ENCODE results near the gene INHBE. TPM values are rescaled to one million over a fixed set of nuclear protein-coding genes. Genes with fewer than 3 reads are reported as not detected.

INHBE gene
- total RNA-seq, 3 donors from 2014 or later (not counting 1 experiment from before 2014, with no cell fraction given) = not detected

DNA sequence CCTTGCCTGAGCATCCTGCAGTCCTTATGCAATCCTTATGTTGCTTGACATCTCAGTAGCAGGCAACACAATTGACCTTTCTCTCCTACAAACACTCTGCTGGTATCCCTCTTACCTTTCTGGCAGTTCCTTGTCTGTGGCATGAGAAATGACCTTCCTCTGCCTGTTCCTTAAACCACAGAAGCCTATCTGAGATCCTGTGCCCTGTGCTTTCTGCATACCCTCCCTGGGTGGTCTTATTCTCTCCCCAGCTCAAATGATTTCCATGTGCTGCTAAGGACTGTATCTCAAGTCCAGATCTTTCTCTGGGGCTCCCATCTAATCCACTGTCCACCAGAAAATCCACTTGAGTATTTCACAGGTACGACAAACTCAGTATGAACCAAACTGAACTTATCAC lies 26.6 kb downstream of the INHBE start:
- Histone ChIP-seq H3K27me3 (ENCODE audit: control insufficient read depth, insufficient read depth, low read length) (no peaks in the 10 kb centered on the region), H3K9me3 (ENCODE audit: control insufficient read depth, insufficient read depth, low read length) (no peaks in the 10 kb centered on the region), H3K4me3 (ENCODE audit: low read length) (no peak overlapping the region), H3K4me1 (ENCODE audit: control insufficient read depth, insufficient read depth, low read length) (peaks cover 50% of the 10 kb centered on the region), H3K36me3 (ENCODE audit: control insufficient read depth, insufficient read depth, low read length) (no peaks in the 10 kb centered on the region), H3K27ac (ENCODE audit: low read length) (peak overlapping the region; percentile 99)
- H3K36me3 Mint-ChIP-seq = no peaks in the 10 kb centered on the region
- no peaks in the 10 kb centered on the region for H3K27me3 Mint-ChIP-seq (ENCODE audit: low read depth in 2 of 2)
- H3K27ac Mint-ChIP-seq = peak overlapping the region; percentile 97 to 98
- no peak for DNase-seq
- peak overlapping the region; percentile 85 for H3K4me3 Mint-ChIP-seq
- intact Hi-C loops (cut with micrococcal nuclease) = no loop called here
- no peaks in the 10 kb centered on the region for H3K9me3 Mint-ChIP-seq
- WGBS (ENCODE audit: insufficient coverage) = 100% methylated on average over 1 of the region's 1 CpG
- TF ChIP-seq CTCF (IDR thresholded peaks at IDR 0.05) = no peak
- peaks cover 50 to 58% of the 10 kb centered on the region in 2 donors for H3K4me1 Mint-ChIP-seq
- no peak for ATAC-seq

DNA sequence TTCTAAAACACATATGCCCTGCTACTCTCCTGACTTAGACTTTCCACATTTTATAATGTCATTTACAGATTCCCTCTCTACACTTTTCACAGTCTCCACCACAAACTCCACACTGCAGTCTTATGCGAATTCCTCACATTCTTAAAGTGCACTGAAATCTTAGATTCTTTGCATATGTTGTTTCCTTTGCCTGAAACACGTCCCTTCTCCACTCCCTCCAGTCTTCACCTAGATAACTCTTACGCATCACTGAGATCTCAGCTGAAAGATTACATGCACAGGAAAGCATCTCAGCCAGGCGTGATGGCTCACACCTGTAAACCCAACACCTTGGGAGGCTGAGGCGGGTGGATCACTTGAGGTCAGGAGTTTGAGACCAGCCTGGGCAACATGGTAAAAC lies 28.4 kb downstream of the INHBE start:
- no peaks in the 10 kb centered on the region for H3K27me3 Mint-ChIP-seq (ENCODE audit: low read depth in 2 of 2)
- Histone ChIP-seq H3K4me1 (ENCODE audit: control insufficient read depth, insufficient read depth, low read length) (peaks cover 42% of the 10 kb centered on the region), H3K4me3 (ENCODE audit: low read length) (no peak overlapping the region), H3K36me3 (ENCODE audit: control insufficient read depth, insufficient read depth, low read length) (no peaks in the 10 kb centered on the region), H3K9me3 (ENCODE audit: control insufficient read depth, insufficient read depth, low read length) (no peaks in the 10 kb centered on the region), H3K27ac (ENCODE audit: low read length) (no peak overlapping the region), H3K27me3 (ENCODE audit: control insufficient read depth, insufficient read depth, low read length) (no peaks in the 10 kb centered on the region)
- H3K27ac Mint-ChIP-seq = peak overlapping the region; percentile 22 to 33
- intact Hi-C loops (cut with micrococcal nuclease) = no loop called here
- WGBS (ENCODE audit: insufficient coverage) = 71% methylated on average over 5 of the region's 5 CpGs
- DNase-seq (no peak), ATAC-seq (no peak)
- no peak for TF ChIP-seq CTCF (IDR thresholded peaks at IDR 0.05)
- H3K36me3 Mint-ChIP-seq = no peaks in the 10 kb centered on the region
- H3K4me3 Mint-ChIP-seq = no peak overlapping the region
- peaks cover 44 to 53% of the 10 kb centered on the region in 2 donors for H3K4me1 Mint-ChIP-seq
- no peaks in the 10 kb centered on the region for H3K9me3 Mint-ChIP-seq

DNA sequence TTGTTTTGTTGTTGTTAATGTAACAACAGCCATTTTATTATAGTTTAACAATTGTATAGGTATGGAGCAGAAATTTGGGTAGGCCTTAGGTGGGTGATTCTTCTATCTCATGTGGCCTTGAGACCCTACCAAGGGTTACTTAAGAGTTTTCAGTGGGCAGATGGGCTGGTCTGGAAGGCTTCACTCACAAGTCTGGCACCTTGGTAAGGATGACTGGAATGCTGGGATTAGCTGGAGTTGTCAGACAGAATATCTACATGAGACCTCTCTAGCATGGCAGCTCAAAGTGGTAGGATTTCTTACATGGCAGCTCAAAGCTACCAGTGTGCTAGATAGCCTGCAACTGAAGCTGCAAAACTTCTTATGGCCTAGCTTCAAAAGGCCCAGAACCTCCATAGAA lies 30.6 kb downstream of the INHBE start:
- Mint-ChIP-seq H3K9me3 (no peaks in the 10 kb centered on the region), H3K27ac (no peak overlapping the region), H3K4me1 (peaks cover 36 to 42% of the 10 kb centered on the region in 2 donors), H3K27me3 (ENCODE audit: low read depth in 2 of 2) (no peaks in the 10 kb centered on the region), H3K4me3 (no peak overlapping the region), H3K36me3 (peaks cover under 1% of the 10 kb centered on the region)
- Histone ChIP-seq H3K4me3 (ENCODE audit: low read length) (no peak overlapping the region), H3K27me3 (ENCODE audit: control insufficient read depth, insufficient read depth, low read length) (no peaks in the 10 kb centered on the region), H3K36me3 (ENCODE audit: control insufficient read depth, insufficient read depth, low read length) (peaks cover 16% of the 10 kb centered on the region), H3K4me1 (ENCODE audit: control insufficient read depth, insufficient read depth, low read length) (peaks cover 30% of the 10 kb centered on the region), H3K9me3 (ENCODE audit: control insufficient read depth, insufficient read depth, low read length) (no peaks in the 10 kb centered on the region), H3K27ac (ENCODE audit: low read length) (no peak overlapping the region)
- DNase-seq (no peak), ATAC-seq (no peak)
- intact Hi-C loops (cut with micrococcal nuclease) = loop anchor here (2.0 kb wide), 1 partner anchor 37 kb away; the partner anchor contains the start of gene MBD6
- TF ChIP-seq CTCF (IDR thresholded peaks at IDR 0.05) = no peak

DNA sequence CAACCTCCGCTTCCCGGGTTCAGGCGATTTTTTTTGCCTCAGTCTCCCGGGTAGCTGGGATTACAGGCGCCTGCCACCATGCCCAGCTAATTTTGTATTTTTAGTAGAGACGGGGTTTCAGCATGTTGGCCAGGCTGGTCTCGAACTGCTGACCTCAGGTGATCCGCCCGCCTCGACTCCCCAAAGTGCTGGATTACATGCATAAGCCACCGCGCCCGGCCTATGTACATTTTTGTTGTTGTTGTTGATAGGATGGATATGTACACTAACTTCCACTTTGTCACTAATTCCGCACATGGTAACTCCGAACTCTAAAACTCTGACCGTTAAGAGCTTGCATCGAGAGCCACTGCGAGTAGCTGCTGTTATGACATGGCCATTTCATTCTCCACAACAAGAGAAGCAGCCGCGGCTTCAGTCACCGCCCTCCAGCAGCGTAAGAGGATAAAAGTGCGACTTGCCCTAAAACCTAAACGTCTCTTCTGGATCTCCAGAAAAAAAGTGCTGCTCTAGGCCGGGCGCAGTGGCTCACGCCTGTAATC lies 32.0 kb downstream of the INHBE start:
- H3K9me3 ChIP-seq (ENCODE audit: control insufficient read depth, insufficient read depth, low read length) = no peaks in the 10 kb centered on the region
- H3K4me3 Mint-ChIP-seq = peak overlapping the region; percentile 92
- H3K4me1 ChIP-seq (ENCODE audit: control insufficient read depth, insufficient read depth, low read length) = peaks cover 20% of the 10 kb centered on the region
- H3K27ac ChIP-seq (ENCODE audit: low read length) = no peak overlapping the region
- peak overlapping the region; percentile 88 to 92 for H3K27ac Mint-ChIP-seq
- no peaks in the 10 kb centered on the region for H3K27me3 Mint-ChIP-seq (ENCODE audit: low read depth in 2 of 2)
- WGBS (ENCODE audit: insufficient coverage) = 94% methylated on average over 26 of the region's 27 CpGs
- ATAC-seq = no peak
- H3K9me3 Mint-ChIP-seq = no peaks in the 10 kb centered on the region
- no peaks in the 10 kb centered on the region for H3K27me3 ChIP-seq (ENCODE audit: control insufficient read depth, insufficient read depth, low read length)
- no peak for TF ChIP-seq CTCF (IDR thresholded peaks at IDR 0.05)
- H3K4me3 ChIP-seq (ENCODE audit: low read length) = no peak overlapping the region
- no peak for DNase-seq
- H3K36me3 Mint-ChIP-seq = peaks cover 11% of the 10 kb centered on the region
- H3K4me1 Mint-ChIP-seq = peaks cover 23 to 34% of the 10 kb centered on the region in 2 donors
- intact Hi-C loops (cut with micrococcal nuclease) = loop anchor here (1.0 to 2.0 kb wide), 2 partner anchors 8 to 36 kb away; partner anchors contain the start of genes ARHGAP9 and MBD6
- H3K36me3 ChIP-seq (ENCODE audit: control insufficient read depth, insufficient read depth, low read length) = peaks cover 26% of the 10 kb centered on the region
